Duodenal mucosa (tissue), 2 donors: Measurements from ENCODE around the gene APOM.

ENCODE experiments used
- H3K27ac ChIP-seq: one replicate; pipeline ENCODE4 v1.7.0; 2013; ENCODE audit warnings: low read depth, low read length
- H3K27me3 ChIP-seq, 2 donors: one replicate each; pipeline ENCODE4 v1.7.0; 2013; ENCODE audit warnings: low read length in 2 of 2, control low read depth in 1 of 2; ENCODE audit not compliant: insufficient read depth in 2 of 2, control insufficient read depth in 1 of 2
- H3K36me3 ChIP-seq, 2 donors: one replicate each; pipeline ENCODE4 v1.7.0; 2013; ENCODE audit warnings: low read length in 2 of 2, control low read depth in 1 of 2; ENCODE audit not compliant: insufficient read depth in 2 of 2, control insufficient read depth in 1 of 2
- H3K4me1 ChIP-seq, 2 donors: one replicate each; pipeline ENCODE4 v1.7.0; 2013; ENCODE audit warnings: low read length in 2 of 2, control low read depth in 1 of 2; ENCODE audit not compliant: insufficient read depth in 2 of 2, control insufficient read depth in 1 of 2
- H3K4me3 ChIP-seq, 2 donors: one replicate each; pipeline ENCODE4 v1.7.0; 2013; ENCODE audit warnings: low read length in 2 of 2, low read depth in 1 of 2
- H3K9ac ChIP-seq, 2 donors: one replicate each; pipeline ENCODE4 v1.7.0; 2013; ENCODE audit warnings: low read length in 2 of 2, low read depth in 1 of 2
- H3K9me3 ChIP-seq, 2 donors: one replicate each; pipeline ENCODE4 v1.7.0; 2013; ENCODE audit warnings: low read length in 2 of 2, control low read depth in 1 of 2; ENCODE audit not compliant: control insufficient read depth in 1 of 2

Gene APOM

DNA sequence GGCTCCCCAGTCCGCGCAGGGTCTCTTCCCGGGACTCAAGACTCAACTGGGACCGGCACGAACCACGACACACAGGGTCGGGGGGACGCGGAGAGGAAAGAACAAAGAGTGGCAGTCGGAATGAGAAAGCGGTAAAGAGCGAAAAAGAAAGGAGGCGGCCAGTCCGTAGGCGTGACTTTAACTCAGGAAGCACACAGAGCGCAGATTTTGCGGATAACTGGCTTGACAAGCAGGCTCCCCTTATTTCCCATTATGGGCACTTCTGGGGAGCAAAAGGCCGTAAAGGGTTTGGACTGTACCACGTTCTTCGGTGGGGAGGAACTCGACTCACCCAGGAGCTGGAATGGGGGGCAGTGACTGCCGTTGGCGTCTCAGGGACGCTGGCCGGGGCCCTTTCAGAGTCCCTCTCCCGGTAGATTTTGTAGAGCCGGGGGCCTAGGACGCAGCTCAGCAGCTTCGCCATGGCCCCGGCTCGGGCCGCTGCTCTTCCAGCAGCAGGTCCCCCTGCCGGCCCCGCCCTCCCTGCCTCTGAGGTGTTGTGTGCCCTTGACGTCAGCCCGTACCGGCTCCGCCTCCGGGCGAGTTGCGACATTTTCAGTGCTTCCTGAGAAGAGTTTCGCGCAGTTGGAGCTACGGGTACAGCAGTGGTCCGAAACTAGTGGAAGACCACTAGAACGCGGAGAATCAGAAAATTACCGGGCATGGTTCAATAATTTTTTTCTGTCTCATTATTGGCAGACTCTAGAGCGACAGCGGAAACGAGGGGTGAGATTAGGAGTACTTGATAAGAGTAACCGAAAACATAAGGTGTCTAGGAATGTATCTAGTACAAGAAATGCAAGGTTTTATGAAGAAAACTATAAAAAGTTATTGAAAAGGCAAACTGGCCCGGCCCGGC, 47.4 kb downstream of the APOM start, which contains the start of gene ABHD16A:
ABHD16A (minus strand) TSS at position 506 of the 898 bp plus-strand sequence; CDS start at position 463, 43 bp downstream.
- H3K9ac ChIP-seq, result peak within 1 kb of the TSS; percentile 89 to 97
- peak within 1 kb of the TSS; percentile 84 to 89 for H3K4me3 ChIP-seq
- peak within 1 kb of the TSS; percentile 98 for H3K27ac ChIP-seq
- no peaks in the 10 kb centered on the region for H3K9me3 ChIP-seq
- peaks cover 0 to 13% of the 10 kb centered on the region in 2 donors for H3K36me3 ChIP-seq
- no peaks in the 10 kb centered on the region for H3K27me3 ChIP-seq
- peaks cover 15% of the 10 kb centered on the region in 2 donors for H3K4me1 ChIP-seq

DNA sequence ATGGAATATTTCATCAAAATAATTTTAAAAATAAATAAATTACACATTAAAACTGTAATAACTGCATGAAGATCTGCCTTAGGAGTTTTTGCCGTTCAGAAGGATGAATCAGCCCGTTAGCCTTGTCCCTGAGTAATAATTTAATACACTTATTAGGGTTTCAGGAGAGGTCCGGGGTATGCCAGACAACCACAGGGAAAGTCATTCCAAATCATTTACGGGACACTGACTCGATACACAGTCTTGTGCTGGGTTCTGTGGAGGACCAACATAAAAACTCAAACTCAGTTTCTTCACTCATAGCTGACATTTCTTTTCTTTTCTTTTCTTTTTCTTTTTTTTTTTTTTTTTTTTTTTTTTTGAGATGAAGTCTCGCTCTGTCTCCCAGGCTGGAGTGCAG, 50.2 kb downstream of the APOM start:
- H3K4me1 ChIP-seq, result peaks cover 13 to 16% of the 10 kb centered on the region in 2 donors
- no peaks in the 10 kb centered on the region for H3K27me3 ChIP-seq
- no peak overlapping the region for H3K4me3 ChIP-seq
- H3K9me3 ChIP-seq, result no peaks in the 10 kb centered on the region
- H3K36me3 ChIP-seq, result peaks cover 0 to under 1% of the 10 kb centered on the region in 2 donors
- no peak overlapping the region for H3K9ac ChIP-seq
- H3K27ac ChIP-seq, result no peak overlapping the region

DNA sequence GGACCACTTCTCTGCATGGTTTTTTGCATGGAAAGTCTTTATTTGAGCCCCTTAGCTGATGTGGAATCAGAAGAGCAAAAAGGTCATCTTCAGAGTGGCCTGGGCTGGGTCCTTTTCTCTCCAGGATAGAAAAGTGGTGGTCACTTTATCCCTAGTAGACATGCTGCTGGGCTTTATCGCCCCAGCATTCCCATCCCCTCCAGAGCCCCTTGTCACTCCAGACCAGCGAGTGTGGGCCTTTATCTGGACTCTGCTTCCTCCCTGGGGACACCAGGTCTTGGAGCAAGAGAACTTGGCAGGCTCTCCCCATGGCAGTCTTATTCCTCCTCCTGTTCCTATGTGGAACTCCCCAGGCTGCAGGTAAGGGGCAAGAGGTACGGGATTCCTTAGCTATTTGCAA, 50.9 kb downstream of the APOM start, which contains the start of gene LY6G6F:
LY6G6F (plus strand) TSS at position 268 of the 400 bp plus-strand sequence; CDS start at position 309, 41 bp downstream.
- no peak within 1 kb of the TSS for H3K27ac ChIP-seq
- peaks cover 12 to 16% of the 10 kb centered on the region in 2 donors for H3K4me1 ChIP-seq
- no peaks in the 10 kb centered on the region for H3K36me3 ChIP-seq
- no peaks in the 10 kb centered on the region for H3K27me3 ChIP-seq
- H3K9me3 ChIP-seq, result no peaks in the 10 kb centered on the region
- H3K9ac ChIP-seq, result no peak within 1 kb of the TSS
- H3K4me3 ChIP-seq, result no peak within 1 kb of the TSS

DNA sequence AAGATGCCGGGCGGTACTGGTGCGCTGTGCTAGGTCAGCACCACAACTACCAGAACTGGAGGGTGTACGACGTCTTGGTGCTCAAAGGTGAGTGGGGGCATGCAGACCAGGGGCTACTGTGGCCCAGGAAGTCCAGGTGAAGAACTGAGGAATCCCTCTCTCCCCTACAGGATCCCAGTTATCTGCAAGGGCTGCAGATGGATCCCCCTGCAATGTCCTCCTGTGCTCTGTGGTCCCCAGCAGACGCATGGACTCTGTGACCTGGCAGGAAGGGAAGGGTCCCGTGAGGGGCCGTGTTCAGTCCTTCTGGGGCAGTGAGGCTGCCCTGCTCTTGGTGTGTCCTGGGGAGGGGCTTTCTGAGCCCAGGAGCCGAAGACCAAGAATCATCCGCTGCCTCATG, 52.0 kb downstream of the APOM start:
- H3K4me1 ChIP-seq, result peaks cover 10 to 18% of the 10 kb centered on the region in 2 donors
- no peak overlapping the region for H3K4me3 ChIP-seq
- no peaks in the 10 kb centered on the region for H3K9me3 ChIP-seq
- no peaks in the 10 kb centered on the region for H3K27me3 ChIP-seq
- H3K9ac ChIP-seq, result no peak overlapping the region
- H3K27ac ChIP-seq, result no peak overlapping the region
- H3K36me3 ChIP-seq, result no peaks in the 10 kb centered on the region
